ENCODE results near the gene NAA10.

DNA sequence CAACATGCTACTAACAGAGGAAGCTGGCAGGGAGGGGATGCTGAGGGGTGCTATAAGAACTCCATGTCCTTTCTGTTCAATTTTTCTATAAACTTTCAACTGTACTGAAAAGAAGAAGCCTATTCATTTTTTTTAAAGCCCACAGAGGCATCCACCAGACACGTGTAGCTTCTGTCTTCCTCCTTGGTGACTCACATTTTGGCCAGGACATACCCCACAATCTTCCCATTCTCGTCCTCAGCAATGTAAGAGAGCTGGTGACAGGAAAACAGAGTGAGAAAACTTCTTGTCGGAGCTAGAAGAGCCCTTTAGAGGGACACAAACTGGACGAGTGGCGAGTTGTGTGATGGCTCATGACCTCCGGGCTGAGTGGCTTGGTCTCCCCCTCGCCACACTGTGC lies 1.1 kb downstream of the NAA10 start:
- TF ChIP-seq, protein P1, sequence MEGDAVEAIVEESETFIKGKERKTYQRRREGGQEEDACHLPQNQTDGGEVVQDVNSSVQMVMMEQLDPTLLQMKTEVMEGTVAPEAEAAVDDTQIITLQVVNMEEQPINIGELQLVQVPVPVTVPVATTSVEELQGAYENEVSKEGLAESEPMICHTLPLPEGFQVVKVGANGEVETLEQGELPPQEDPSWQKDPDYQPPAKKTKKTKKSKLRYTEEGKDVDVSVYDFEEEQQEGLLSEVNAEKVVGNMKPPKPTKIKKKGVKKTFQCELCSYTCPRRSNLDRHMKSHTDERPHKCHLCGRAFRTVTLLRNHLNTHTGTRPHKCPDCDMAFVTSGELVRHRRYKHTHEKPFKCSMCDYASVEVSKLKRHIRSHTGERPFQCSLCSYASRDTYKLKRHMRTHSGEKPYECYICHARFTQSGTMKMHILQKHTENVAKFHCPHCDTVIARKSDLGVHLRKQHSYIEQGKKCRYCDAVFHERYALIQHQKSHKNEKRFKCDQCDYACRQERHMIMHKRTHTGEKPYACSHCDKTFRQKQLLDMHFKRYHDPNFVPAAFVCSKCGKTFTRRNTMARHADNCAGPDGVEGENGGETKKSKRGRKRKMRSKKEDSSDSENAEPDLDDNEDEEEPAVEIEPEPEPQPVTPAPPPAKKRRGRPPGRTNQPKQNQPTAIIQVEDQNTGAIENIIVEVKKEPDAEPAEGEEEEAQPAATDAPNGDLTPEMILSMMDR (IDR thresholded peaks at IDR 0.05), result no peak
- TF ChIP-seq POLR2A (IDR thresholded peaks at IDR 0.05), result no peak

Measured in body of pancreas (tissue), 4 donors.